Ovary (tissue), 9 donors: ENCODE results near the gene MAD1L1. TPM values are rescaled to one million over a fixed set of nuclear protein-coding genes. Genes with fewer than 3 reads are reported as not detected.

Experiments
- DNase-seq, 5 donors: peaks; one replicate each; pipeline ENCODE4 v3.0.0-alpha.2; 2019 to 2020
- H3K27ac ChIP-seq, 2 donors: fragments of 200-600 bp; one replicate each; pipeline versions ENCODE4 v1.5.1 to v1.8.0; 2019 to 2022
- H3K27me3 ChIP-seq: fragments of 200-600 bp; one replicate; pipeline ENCODE4 v1.8.0; 2022
- H3K36me3 ChIP-seq: fragments of 200-600 bp; sonication (generic); one replicate; pipeline ENCODE4 v1.5.1; 2019
- H3K4me1 ChIP-seq: one replicate; pipeline ENCODE4 v1.8.1; 2013; ENCODE audit warnings: mild to moderate bottlenecking, moderate library complexity; ENCODE audit not compliant: insufficient read depth
- H3K4me3 ChIP-seq: fragments of 200-600 bp; sonication (generic); one replicate; pipeline ENCODE4 v1.5.1; 2017
- H3K9me3 ChIP-seq, 2 donors: fragments of 200-600 bp in 1 of 2; sonication (generic) in 1 of 2; one replicate each; pipeline versions ENCODE4 v1.5.1 to v1.8.1; 2013 to 2019; ENCODE audit warnings: mild to moderate bottlenecking in 1 of 2, moderate library complexity in 1 of 2
- CTCF ChIP-seq, 3 donors: fragments of 450-650 bp in 2 of 3; fragments of 200-600 bp in 1 of 3; IDR thresholded peaks; one replicate each; pipeline versions ENCODE4 v1.5.1 to v1.8.0; 2016 to 2022; ENCODE audit warnings: antibody characterized with exemption in 3 of 3, mild to moderate bottlenecking in 1 of 3
- EP300 ChIP-seq: sonication (generic); formaldehyde crosslinking; IDR thresholded peaks from one replicate; pipeline ENCODE4 v1.6.1; 2017; ENCODE audit warnings: antibody characterized with exemption
- POLR2A ChIP-seq: fragments of 450-650 bp; IDR thresholded peaks from one replicate; pipeline ENCODE4 v1.6.1; 2017; ENCODE audit warnings: antibody characterized with exemption, mild to moderate bottlenecking, moderate library complexity
- WGBS, 3 donors: extraction: QIAGEN DNeasy Blood & Tissue Kit in 1 of 3; methylation state at CpG; one replicate each; pipeline versions ENCODE4 v1.1.5 to v1.1.7; 2013 to 2017; 5-methylcytosine and 5-hydroxymethylcytosine counted together
- intact Hi-C, 4 donors: fragments of 100-400 bp; cut with DNase I; formaldehyde crosslinking; loops; one replicate each; pipeline versions ENCODE4 v1.11.0 to v1.15.1; 2022 to 2023
- polyA plus RNA-seq, 2 donors: library from polyadenylated mRNA; stranded (reverse); fragments of 200-250 nt in 1 of 2; fragments of 350-450 nt in 1 of 2; fragmentation: Illumina TruSeq in 1 of 2; extraction: RNeasy Lipid Tissue Mini Kit (QIAGEN cat#74804) in 1 of 2; gene quantifications; one replicate each; pipeline ENCODE4 v1.2.3, GENCODE V29; 2013 to 2014
- total RNA-seq, 7 donors: library from RNA; depleted of rRNA in 2 of 7; stranded (reverse); fragments of >200 nt in 2 of 7; fragmentation: NEBNext Ultra II Directional in 3 of 7; extraction: Animal tissue kit (Norgen Biotek cat#: 25700) in 3 of 7; gene quantifications; one replicate each; pipeline versions ENCODE4 v1.1.0 to v1.2.4, GENCODE V29; 2016 to 2023
- donor health status: DM: no; HTN: no; CAD: no; lungs with moderate emphysema.
- donor health status: DM: no; HTN: no; CAD: no.
- donor health status: Bipolar disorder and iron deficiency.
- donor health status: DM: yes; HTN: yes; CAD: no.
- donor health status: DM: no; HTN: no; CAD: no.
- donor health status: DM: yes; HTN: yes; CAD: no.

MAD1L1 gene
- total and polyA plus RNA-seq, 9 donors: 5.9 to 36.6 (median 22.8) TPM

- H3K36me3 ChIP-seq: no peaks in the 10 kb centered on the region
- intact Hi-C loops: no loop called here
- DNase-seq: no peak
Observed at GRCh38 chr7:2227699-2228098, 5.0 kb downstream of the MAD1L1 start.

GRCh38 chr7:2225830-2226229 lies 6.9 kb downstream of the MAD1L1 start:
- TF ChIP-seq EP300 (no peak), CTCF (IDR thresholded peaks at IDR 0.05) (no peak), POLR2A (no peak)
- Histone ChIP-seq H3K27ac (no peak overlapping the region), H3K9me3 (no peaks in the 10 kb centered on the region), H3K4me1 (no peaks in the 10 kb centered on the region), H3K36me3 (no peaks in the 10 kb centered on the region), H3K27me3 (no peaks in the 10 kb centered on the region), H3K4me3 (no peak overlapping the region)
- intact Hi-C loops: no loop called here
- no peak for DNase-seq
- 95 to 96% (median 95%) methylated on average over 13 of the region's 13 CpGs for WGBS, 3 donors

More at GRCh38 chr7:2227699-2228098, 5.0 kb downstream of the MAD1L1 start:
- peaks cover 3% of the 10 kb centered on the region for H3K4me1 ChIP-seq
- 86 to 88% (median 86%) methylated on average over 15 of the region's 15 CpGs for WGBS, 3 donors
- no peaks in the 10 kb centered on the region for H3K9me3 ChIP-seq
- H3K27ac ChIP-seq: no peak overlapping the region
- no peak for TF ChIP-seq POLR2A
- no peak overlapping the region for H3K4me3 ChIP-seq
- no peaks in the 10 kb centered on the region for H3K27me3 ChIP-seq

- H3K9me3 ChIP-seq: no peaks in the 10 kb centered on the region
- H3K36me3 ChIP-seq: no peaks in the 10 kb centered on the region
- TF ChIP-seq EP300: no peak
- TF ChIP-seq CTCF (IDR thresholded peaks at IDR 0.05): no peak
- TF ChIP-seq POLR2A: no peak
- WGBS, 3 donors: 92 to 94% (median 94%) methylated on average over 14 of the region's 14 CpGs
- H3K4me1 ChIP-seq: no peaks in the 10 kb centered on the region
- no peak overlapping the region for H3K27ac ChIP-seq
- no peak for DNase-seq
- no peaks in the 10 kb centered on the region for H3K27me3 ChIP-seq
- H3K4me3 ChIP-seq: no peak overlapping the region
- intact Hi-C loops: no loop called here
Observed at GRCh38 chr7:2225336-2225735, 7.4 kb downstream of the MAD1L1 start.

GRCh38 chr7:2224934-2225333 lies 7.8 kb downstream of the MAD1L1 start:
- WGBS, 3 donors: 80 to 98% (median 90%) methylated on average over 4 of the region's 4 CpGs
- no peaks in the 10 kb centered on the region for H3K36me3 ChIP-seq
- no peaks in the 10 kb centered on the region for H3K9me3 ChIP-seq
- no peak for DNase-seq
- H3K4me3 ChIP-seq: no peak overlapping the region
- TF ChIP-seq POLR2A (no peak), EP300 (no peak), CTCF (IDR thresholded peaks at IDR 0.05) (no peak)
- H3K27me3 ChIP-seq: no peaks in the 10 kb centered on the region
- no peak overlapping the region for H3K27ac ChIP-seq
- no peaks in the 10 kb centered on the region for H3K4me1 ChIP-seq
- intact Hi-C loops: no loop called here

GRCh38 chr7:2224491-2224928 lies 8.2 kb downstream of the MAD1L1 start:
- H3K9me3 ChIP-seq: no peaks in the 10 kb centered on the region
- 84 to 94% (median 89%) methylated on average over 13 of the region's 13 CpGs for WGBS, 3 donors
- no peaks in the 10 kb centered on the region for H3K27me3 ChIP-seq
- no peak overlapping the region for H3K4me3 ChIP-seq
- H3K4me1 ChIP-seq: no peaks in the 10 kb centered on the region
- H3K27ac ChIP-seq: no peak overlapping the region
- intact Hi-C loops: no loop called here
- no peak for DNase-seq
- no peaks in the 10 kb centered on the region for H3K36me3 ChIP-seq
- no peak for TF ChIP-seq EP300
- TF ChIP-seq CTCF (IDR thresholded peaks at IDR 0.05): no peak
- no peak for TF ChIP-seq POLR2A
